Measurements from ENCODE around the gene NOPCHAP1.
"Not testable (repeated sequence)": the region's sequence is repeated elsewhere in the genome, so short reads cannot be mapped to it uniquely, and the experiment has no call there.

The NOPCHAP1 gene, protein sequence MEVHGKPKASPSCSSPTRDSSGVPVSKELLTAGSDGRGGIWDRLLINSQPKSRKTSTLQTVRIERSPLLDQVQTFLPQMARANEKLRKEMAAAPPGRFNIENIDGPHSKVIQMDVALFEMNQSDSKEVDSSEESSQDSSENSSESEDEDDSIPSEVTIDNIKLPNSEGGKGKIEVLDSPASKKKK

DNA sequence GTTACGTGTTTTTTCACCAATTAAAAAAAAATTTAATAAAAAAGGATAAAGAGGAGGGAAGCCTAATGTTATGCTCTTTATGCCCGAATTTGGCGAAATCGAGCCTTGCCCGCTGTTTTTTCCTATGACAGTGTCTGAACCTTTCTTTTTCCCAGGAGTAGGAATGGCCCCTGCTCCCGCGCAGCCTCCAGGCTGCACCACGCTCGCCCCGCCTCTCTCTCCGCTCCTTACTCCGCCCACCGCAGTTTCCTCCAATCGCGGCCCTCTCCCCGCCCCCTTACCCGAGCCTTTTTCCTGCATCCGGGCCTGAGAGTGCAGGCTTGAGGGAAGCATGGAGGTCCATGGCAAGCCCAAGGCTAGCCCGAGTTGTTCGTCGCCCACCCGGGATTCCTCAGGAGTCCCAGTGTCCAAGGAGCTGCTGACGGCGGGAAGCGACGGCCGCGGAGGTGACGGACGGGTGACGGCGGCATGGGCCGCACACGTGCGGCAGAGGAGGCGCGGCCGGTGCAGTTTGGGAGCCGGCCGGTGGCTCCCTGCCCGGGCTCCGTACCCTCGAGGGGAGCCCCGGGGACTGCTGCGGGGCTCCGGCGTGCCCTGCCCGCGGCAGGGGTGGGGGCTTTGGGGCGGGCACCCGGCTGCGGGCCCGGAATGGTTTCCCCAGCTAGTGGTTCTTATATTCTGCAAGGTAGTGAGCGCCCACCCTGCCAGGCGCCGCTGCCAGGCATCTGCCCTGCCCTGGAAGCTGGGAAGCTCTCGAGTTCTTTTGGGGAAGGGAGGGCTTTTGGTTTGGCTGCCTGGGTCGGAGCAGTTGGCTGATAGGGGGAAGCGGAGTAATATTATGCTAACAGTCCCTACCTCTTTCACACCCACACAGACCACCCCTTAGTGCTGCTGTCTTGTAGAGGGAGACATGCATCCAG is at the start of gene NOPCHAP1:
TSS of gene NOPCHAP1 (plus strand) at position 295 of the 920 bp plus-strand sequence. CDS start at position 332, 37 bp downstream.
- peak; percentile 94 for DNase-seq (ENCODE audit: low spot score)

DNA sequence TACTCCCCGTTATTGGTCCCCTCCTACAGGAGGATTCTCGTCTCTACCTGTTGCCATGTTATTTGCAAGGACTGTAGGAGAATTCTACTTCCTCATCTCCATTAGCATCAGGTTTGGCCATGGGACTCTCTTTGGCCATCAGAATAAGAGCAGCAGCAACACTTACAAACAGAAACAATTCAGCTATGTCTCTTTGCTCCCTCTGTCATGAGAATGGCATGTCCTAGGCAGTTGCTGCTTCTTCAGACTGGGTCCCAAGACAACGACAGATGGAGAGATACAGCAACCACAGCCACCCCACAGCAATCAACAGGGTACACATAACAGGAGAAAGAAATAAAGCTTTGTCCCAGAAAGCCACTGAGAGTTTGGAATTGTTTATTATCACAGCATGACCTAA is 47.7 kb upstream of the NOPCHAP1 start:
- DNase-seq (ENCODE audit: low spot score), result no peak

DNA sequence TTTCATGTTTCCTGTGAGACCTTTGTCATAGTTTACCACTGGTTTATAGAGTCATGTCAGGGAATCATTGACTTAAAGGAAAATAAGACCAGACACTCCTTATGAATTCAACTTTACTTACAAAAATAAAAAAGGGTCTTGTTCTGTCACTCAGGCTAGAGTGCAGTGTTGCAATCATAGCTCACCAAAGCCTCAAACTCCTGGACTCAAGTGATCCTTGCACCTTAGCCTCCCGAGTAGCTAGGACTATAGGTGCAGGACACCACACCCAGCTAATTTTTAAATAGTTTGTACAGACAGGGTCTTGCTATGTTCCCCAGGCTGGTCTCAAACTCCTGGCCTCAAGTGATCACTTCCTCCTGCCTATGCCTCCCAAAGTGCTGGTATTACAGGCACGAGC is 47.0 kb upstream of the NOPCHAP1 start:
- DNase-seq (ENCODE audit: low spot score), result no peak

DNA sequence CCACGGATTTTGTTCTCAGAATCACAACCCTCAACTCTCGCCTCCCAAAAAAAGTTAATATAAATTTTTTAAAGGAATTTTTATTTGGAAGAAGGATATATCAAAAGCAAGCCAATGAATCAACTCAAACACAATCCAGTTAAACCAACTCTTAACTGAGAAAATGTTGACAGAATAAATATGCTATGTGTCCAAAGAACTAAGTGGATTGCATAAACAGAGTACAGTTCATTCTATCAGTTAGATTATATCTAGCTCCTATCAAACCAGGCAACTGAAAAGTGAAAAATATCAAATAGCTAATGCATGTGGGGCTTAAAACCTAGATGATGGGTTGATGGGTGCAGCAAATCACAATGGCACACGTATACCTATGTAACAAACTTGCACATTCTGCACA is 44.7 kb upstream of the NOPCHAP1 start:
- no peak for DNase-seq (ENCODE audit: low spot score)

DNA sequence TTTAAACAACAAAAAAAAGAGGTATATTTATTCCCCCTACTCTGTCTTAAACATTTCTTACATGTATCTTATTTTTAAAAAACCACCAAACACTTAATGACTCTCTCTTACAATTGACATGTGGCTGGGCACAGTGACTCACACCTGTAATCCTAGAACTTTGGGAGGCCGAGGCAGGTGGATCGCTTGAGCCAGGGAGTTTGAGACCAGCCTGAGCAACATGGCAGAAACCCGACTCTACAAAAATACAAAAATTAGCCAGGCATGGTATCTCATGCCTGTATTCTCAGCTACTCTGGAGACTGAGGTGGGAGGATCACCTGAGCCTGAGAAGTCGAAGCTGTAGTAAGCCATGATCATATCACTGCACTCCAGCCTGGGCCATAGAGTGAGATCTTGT is 44.0 kb upstream of the NOPCHAP1 start:
- DNase-seq (ENCODE audit: low spot score), result no peak

DNA sequence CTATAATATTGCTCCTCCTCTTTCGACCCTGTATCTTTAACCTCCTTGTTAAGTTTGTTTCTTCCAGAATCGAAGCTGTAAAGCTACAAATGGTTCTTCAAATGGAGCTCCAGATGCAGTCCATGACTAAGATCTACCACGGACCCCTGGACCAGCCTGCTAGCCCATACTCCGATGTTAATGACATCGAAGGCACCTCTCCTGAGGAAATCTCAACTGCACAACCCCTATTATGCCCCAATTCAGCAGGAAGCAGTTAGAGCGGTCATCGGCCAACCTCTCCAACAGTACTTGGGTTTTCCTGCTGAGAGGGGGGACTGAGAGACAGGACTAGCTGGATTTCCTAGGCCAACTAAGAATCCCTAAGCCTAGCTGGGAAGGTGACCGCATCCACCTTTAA is 42.7 kb upstream of the NOPCHAP1 start:
- not testable (repeated sequence) for DNase-seq (ENCODE audit: low spot score)

DNA sequence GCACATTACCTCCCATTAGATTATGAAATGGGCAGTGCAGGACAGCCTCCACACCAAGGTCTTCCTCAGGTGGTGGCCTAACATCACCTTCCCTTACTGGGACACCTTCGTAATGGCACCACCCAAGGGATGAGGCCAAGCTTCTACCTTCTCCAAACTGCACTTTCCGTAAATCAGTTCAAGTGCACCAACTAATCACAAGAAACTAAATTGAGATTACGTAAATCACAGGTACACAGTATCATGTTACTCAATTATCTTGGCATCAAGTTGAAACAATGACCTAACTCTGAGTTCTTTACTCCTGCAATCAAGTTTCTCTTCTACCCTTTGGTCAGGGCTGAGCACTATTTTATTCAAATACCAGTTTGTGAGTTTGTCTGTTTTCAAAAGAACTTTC is 41.9 kb upstream of the NOPCHAP1 start:
- DNase-seq (ENCODE audit: low spot score), result no peak

DNA sequence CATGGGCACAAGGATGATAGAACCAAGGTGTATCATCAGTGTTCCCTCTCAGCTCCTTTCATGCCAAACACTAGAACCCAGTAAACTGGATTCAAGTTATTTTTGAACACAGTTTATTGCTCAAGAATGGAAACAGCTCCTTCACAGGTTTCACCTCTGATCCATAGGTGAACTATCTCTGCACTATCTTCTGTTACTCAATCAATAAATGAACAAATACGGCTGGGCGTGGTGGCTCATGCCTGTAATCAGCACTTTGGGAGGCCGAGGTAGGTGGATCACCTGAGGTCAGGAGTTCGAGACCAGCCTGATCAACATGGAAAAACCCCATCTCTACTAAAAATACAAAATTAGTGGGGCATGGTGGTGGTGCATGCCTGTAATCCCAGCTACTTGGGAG is 37.4 kb upstream of the NOPCHAP1 start:
- DNase-seq (ENCODE audit: low spot score), result not testable (repeated sequence)

DNA sequence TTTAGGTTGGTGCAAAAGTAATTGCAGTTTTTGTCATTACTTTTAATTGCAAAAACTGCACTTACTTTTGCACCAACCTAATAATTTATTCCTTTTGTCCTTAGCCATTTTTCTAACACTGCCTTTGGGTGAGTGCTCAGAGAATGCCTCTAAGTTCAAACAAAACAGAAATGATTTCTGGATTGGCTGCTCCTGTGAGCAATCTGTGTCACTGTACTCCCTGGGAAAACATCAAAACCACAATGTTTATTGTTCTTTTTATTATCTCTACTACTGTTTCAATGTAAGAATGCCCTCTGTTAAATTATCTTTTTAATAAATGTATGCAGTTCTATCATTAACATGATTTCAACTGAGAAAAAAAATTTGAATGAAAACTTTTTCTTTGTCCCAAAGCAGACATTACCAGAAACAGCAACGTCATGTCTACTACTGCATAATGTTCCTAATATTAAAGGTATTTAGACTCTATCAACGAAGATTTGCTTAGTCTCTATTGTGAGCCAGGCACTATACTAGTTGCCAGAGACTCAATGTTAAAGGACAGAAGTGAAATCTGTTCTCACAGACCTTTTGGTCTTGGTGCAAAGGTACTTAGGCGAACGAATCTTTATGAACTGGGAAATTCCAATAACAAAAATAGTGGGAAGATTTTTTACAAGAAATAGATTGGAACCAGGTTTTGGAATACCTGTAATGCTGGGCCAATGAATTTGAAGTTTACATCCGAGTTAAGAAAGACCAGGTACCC is 34.2 kb upstream of the NOPCHAP1 start:
- DNase-seq (ENCODE audit: low spot score), result no peak

DNA sequence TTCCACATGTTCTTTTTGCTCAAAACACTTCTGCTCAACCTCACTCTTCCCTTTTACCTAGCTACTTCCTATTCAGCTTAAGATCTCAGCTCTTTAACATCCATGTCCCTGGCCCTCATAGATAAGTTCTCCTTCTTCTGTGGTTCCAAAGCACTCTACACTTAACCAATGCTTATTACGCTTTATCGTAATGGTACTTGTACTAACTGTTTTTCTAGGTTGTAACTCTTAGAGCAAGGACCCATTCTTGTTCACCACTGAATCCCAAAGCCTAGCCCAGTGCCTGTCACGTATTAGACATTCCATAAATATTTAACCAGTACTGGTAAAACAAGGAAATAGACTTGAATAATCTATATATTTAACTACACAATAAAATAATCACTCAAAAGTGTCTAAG is 33.3 kb upstream of the NOPCHAP1 start:
- DNase-seq (ENCODE audit: low spot score), result no peak

DNA sequence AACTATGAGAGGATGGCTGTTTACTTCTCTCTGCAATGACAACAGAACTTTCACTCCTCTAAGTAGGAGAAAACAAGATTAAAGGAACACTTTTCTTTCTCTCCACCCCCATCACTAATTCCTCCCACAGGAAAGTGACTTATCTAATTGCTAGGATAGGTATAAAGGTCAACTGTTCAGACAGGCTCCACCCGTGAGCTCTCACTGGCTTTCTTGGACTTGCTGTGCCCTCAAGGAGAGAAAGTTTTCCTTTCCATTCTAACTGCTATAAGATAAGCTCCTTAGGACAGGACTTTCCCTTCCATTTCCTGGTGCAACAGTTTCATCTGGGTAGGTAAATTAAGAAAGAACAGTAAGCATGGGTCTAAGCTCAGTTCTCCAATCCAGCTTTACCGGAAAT is 32.8 kb upstream of the NOPCHAP1 start:
- no peak for DNase-seq (ENCODE audit: low spot score)

DNA sequence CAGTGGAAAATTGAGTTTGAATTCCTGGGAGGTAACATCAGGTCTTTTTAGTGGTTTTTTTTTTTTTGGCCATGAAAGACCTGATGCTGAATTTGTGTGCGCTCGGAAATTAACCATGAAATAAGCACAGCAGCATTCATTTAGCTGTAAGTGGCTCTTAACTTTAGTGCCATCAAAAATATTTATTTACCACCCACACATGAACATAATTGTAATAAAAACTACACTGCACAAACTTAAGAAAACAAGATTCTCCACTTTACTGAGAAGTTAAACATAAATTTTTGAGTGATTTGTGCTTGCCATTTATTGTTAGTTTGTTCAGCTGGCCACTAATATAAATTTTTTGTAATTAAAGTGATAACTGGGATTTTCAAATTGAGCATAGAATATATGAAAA is 30.4 kb upstream of the NOPCHAP1 start:
- DNase-seq (ENCODE audit: low spot score), result no peak

DNA sequence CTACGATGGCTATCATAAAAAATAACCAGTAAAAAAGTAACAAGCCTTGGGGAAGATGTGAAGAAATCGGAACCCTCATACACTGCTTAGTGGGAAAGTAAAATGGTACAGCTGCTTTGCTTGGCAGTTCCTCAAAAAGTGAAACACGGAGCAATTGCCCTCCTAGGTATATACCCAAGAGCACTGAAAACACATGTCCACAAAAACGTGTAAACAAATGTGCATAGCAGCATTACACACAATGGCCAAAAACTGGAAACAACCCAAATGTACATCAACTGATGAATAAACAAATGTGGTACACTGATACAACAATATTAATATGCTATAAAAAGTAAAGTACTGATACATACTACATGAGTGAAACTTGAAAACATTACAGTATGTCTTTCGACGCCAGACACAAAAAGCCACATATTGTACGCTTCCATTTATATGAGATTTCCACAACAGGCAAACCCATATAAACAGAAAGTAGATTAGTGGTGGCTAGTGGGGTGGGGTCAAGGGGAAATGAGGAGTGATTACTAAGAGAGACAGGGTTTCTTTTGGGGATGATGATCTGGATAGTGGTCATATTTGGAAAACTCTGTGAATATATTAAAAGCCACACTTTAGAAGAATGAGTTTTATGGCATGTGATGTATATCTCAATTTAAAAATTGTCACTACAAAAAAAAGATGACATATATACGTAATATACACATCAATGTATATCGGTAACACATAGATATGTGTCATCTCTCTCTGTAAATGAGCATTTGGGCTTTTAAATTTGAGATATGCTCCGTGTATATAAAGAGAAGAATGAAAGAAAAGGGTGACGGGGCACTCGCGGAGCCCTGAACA is 29.0 kb upstream of the NOPCHAP1 start:
- DNase-seq (ENCODE audit: low spot score), result no peak

DNA sequence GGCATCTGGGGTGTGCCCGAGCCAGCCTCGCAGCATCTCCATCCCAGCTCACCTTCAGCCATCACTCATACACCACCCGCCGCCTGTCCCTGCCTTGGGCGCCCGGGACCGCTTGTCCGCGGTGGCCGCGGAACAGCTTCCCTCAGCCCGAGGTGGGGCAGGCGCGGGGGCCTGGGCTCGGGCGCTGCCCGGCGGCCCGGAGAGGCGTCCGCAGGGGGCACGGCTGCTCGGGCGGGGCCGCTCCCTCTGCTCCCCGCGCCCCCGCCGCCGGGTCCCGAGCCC is 28.5 kb upstream of the NOPCHAP1 start:
- no peak for DNase-seq (ENCODE audit: low spot score)

DNA sequence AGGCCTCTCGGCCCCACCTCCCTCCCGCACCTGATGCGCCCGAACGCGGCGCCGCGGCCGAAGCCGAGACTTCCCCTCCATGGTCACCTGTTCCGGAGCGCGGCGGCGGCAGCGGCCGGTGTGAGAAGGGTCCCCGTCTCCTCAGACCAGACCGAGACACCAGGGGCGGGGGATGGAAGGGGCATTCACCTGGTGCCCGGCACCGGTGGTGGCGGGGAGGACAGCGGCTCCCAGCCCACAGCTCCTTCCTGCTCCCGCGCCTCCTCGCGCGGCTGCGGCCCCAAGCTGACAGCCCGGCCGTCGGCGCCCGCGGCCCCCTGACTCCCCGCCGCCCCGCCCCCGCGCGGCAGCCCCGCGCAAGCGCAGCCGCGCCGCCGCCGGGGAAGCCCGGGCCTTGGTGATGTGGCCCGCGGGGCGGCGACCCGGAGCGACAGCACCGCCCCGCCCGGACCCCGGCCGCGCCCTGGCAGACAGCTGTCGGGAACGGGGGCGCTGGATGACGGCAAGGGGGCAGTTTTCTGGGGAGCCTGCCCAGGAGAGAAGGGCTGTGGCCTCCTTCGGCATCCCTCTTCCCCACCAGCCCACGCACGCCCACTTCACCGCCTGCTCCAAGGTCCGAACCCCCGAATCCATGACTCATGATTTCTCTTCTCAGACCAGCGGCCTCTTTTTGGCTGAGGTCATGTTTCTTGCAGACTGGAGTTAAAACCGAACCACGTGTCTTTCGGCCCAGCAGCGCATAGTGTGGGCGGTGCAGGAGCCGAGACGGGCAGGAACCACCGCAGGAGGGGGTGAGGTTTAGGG is 27.9 kb upstream of the NOPCHAP1 start, which contains the start of gene SLC41A2:
TSS of gene SLC41A2 (minus strand) at position 290 of the 804 bp plus-strand sequence. CDS start 29,763 bp downstream, outside the sequence.
- peak; percentile 84 for DNase-seq (ENCODE audit: low spot score)

DNA sequence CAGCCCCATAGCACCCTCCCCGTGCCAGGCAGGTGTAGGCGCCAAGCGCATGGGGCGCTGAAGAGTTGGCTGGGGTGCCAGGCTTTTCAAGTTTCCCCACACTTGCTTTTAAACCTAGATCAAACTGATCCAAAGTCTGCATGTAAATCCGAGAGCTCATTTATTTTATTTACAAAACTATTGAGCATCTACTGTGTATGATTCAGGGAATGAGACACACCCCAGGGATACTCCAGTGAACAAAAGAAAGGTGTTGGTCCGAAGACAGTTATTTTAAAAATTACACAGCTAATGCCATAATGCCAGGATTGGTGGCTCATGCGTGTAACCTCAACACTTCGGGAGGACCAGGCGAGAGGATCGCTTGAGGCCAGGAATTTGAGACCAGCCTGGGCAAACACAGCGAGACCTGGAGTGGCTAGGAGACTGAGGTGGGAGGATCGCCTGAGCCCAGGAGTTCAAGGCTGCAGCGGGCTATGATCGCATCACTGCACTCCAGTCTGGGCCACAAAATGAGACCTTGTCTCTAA is 27.2 kb upstream of the NOPCHAP1 start:
- DNase-seq (ENCODE audit: low spot score), result no peak

DNA sequence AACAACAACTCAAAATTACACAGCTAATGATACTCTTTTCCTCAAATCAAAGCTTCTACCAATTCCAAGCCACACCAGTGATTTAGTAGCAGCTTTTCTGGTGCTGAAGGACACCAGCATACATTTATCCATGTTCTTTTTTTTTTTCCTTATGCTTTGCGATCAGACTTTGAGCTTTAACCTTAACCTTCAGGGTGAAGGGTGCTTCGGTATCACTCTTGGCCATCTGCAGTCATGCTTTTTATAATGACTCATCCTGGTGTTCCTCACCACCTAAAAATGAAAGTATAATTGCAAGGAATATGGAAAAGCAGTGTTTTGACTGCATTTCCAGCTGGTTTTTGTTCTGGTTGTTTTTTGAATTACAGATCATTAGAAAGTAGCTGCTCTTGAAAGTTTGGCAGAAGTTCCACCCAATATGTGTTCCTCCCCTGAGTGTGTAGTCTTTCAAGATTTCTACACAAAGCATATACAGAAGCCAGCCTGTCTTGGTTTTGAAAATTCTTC is 26.7 kb upstream of the NOPCHAP1 start:
- DNase-seq (ENCODE audit: low spot score), result no peak

DNA sequence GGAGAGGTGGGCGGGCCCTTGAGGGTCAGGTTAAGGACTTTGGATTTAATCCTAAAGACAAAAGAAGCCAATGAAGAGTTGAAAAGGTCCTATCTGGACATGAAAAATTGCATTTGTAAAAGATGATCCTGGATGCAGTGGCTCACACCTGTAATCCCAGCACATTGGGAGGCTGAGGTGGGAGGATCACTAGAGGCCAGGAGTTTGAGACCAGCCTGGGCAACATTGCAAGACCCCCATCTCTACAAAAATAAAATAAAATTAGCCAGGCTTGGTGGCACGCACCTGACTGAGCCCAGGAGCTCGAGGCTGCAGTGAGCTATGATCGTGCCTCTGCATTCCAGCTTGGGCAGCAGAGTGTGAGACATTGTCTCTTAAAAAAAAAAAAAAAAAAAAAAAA is 25.7 kb upstream of the NOPCHAP1 start:
- DNase-seq (ENCODE audit: low spot score), result no peak

DNA sequence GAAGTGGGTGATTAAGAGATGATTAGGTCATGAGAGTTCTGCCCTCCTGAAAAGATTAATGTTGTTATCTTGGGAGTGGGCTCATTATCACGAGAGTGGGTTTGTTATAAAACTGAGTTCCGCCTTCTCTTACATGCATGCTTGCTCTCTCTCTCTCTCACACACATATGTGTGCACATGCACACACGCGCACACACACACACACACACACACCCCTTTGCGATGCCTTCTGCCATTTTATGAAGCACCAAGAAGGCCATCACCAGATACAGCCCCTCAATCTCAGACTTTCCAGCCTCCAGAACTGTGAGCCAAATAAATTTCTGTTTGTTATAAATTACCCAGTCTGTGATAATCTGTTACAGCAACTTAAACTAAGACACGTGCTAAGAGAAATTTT is 22.4 kb upstream of the NOPCHAP1 start:
- no peak for DNase-seq (ENCODE audit: low spot score)

DNA sequence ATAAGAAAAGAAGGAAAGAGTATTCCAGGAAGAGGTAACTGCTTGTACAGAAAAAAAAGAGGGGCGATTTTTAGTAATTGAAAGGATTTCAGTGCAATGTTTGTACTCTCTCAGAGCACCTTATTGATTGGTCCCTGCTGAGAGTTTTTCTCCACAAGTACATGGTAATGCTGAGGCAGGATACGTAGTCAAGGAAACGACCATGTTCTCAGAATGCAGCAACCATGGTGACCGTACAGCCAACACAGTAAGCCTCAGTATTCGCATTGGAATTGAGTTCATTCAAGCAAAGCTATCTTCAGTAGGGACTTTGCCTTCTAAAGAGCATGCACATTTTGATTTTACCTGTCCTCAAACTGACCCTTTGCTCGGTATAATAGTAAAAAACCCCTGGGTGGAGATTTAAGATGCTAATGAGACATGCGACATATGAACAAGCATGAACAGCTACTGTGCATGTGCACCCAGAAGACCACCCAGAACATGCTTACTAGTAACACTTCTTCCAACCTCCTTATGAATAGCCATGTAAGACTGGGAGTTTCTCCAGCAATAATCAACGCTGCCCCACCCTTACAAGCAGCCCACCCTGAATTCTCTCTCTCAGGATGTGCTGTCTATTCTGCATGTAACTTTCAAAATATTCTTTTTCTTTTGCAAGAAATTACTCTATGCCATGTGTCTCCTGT is 21.8 kb upstream of the NOPCHAP1 start:
- no peak for DNase-seq (ENCODE audit: low spot score)
